ENCODE results near the gene TNNI2.
"Not testable (repeated sequence)": the region's sequence is repeated elsewhere in the genome, so short reads cannot be mapped to it uniquely, and the experiment has no call there.

The TNNI2 gene

GRCh38 chr11:1875093-1875850, 36.5 kb downstream of the TNNI2 start:
- no peak overlapping the region for H3K4me3 ChIP-seq (replicated peaks; ENCODE audit: low read depth, low read length)
- DNase-seq (ENCODE audit: low read depth), result no peak
- TF ChIP-seq CTCF (IDR thresholded peaks at IDR 0.05; ENCODE audit: low read length, missing control alignments), result no peak

DNA sequence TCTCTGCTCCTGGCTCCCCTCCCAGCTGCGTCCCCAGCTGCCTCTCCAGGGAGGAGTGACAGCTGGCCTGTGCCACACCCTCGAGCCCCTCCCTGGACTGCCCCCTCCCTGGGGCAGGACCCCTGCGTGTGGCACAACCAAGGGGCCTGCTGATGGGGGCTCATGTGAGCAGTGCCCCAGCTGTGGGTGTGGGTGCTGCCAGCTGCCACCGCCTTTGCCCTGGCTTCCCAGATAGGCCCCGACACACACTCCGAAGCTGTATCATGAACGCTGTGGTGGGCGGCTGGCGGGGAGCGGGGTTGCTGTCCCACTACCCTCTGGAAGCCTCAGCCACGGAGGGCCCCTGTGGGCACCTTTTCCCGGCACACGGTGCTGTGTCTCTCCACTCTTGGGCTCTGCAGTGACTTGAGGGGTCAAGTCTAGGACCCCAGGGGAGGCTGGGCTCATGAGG, 37.1 kb downstream of the TNNI2 start:
- not testable (repeated sequence) for H3K4me3 ChIP-seq (replicated peaks; ENCODE audit: low read depth, low read length); DNase-seq (ENCODE audit: low read depth)

DNA sequence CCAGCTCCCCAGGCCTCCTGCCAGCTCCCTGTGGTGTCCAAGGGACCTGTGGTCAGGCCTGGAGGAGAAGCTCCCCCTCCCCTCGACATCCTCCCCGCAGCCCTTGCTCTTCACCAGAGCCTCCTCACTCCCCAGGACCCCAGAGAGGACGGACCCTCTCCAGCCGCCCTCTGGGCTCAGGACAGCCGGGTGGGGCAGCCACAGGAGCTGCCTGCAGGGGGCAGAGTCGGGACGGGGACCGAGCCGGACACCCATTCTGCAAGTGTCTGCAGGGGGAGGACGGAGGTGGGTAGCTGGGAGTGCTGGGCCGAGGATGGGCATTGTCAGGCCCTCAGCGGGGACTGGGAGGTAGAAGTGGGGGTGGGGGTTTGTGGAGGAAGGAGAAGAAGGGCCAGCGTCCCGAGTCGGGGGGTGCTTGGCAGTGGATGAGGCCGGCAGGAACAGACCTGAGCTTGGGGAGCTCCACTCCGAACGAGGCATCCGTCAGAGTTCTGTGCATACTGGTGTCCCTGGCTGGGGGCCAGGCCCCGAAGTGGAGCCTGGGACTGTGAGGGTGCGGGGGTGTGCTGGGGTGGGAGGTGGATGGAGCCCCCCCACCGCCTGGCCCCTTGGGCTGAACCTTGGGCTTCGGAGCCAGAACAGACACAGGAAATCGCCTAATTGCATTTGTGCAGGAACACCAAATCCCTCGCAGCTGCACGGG, 37.7 kb downstream of the TNNI2 start:
- H3K4me3 ChIP-seq (replicated peaks; ENCODE audit: low read depth, low read length), result peak overlapping the region; percentile 10
- peak; percentile 77 for TF ChIP-seq CTCF (IDR thresholded peaks at IDR 0.05; ENCODE audit: low read length, missing control alignments)
- peak; percentile 73 for DNase-seq (ENCODE audit: low read depth)

DNA sequence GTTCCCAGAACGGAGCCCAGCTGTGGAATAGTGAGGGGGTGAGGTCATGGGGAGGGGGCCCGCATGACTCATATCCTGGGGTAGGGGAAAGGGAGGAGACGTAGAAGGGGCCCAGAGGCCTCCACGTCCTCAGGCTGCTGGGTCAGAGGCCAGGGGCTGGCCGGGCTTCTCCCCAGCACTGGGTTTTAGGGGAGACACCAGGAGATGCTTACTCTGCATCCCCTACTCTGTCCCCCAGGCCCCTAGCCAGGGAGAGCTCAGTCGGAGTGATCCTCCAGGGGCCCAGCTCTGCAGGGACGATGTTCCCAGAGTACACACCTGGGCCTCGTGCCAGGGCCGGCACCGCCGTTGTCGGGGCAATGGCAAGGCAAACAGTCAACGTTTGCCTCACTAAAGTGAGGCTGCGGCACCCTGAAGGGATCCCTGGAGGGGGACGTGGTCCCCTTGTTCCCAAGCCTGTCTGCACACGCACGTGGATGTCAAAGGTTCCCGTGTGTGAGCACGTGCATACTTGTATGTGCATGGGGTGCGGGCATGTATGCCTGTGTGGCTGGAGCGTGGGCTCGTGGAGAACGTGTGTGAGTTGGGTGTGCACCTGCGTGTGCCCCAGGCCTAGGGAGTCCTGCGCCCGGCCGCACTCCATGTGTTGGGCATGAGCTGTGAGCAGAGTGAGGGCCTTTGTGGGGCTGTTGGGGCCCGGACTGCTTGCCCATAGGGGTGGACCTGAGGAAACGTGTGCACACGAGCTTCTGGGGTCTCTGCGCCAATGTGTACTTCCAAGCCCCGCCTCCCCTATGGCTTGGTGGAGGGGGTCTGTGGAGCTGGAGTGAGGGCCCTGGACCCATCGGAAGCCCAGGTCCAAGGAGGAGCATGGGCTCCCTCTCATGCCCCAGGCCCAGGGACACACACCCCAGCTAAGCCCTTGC, 38.7 kb downstream of the TNNI2 start:
- DNase-seq (ENCODE audit: low read depth), result peak; percentile 75
- TF ChIP-seq CTCF (IDR thresholded peaks at IDR 0.05; ENCODE audit: low read length, missing control alignments), result no peak
- H3K4me3 ChIP-seq (replicated peaks; ENCODE audit: low read depth, low read length), result no peak overlapping the region

DNA sequence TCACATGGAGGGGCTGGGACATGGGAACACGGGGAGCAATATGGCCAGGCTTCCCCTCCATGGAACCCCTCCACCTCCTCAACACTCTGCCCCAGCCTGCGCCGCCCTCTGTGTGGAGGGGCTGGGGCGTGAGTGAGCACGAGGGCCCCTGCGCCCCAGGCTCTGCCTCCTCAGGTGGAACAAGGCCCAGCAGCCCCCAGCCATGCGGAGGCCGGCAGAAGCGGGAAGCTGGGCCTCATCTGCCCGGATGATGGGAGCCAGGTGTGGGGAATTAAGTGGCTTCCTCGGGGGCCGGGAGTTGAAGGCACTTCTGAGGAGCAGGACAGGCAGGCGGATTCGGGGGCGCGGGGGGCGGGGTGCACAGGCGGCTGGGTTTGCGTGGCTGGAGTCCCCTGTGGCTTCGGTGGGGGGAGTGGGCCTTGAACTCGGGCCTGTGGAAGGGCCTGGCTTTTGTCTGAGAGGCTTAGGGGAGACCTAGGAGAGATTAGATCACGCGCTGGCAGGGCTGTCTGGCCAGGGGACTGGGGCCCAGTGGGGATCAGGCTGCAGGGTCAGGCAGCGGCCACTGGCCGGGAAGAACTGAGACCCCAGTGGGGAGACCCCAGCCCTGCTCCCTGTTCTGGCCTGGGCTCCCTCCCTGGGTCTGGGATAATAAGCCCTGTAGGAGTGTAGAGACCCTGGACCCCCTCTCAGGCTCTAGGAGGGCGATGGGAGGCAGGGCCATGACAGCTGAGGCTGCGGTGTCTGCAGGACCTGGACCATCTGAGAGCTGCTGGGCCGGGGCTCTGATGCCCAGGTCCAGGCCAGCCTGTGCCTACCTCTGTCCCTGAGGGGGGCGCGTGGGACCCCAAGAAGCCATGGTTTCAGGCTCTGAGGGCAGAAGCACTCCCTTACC, 39.6 kb downstream of the TNNI2 start:
- TF ChIP-seq CTCF (IDR thresholded peaks at IDR 0.05; ENCODE audit: low read length, missing control alignments), result no peak

GRCh38 chr11:1879342-1879940, 40.7 kb downstream of the TNNI2 start:
- H3K4me3 ChIP-seq (replicated peaks; ENCODE audit: low read depth, low read length), result no peak overlapping the region
- DNase-seq (ENCODE audit: low read depth), result no peak
- TF ChIP-seq CTCF (IDR thresholded peaks at IDR 0.05; ENCODE audit: low read length, missing control alignments), result no peak

More for the DNA sequence above, 39.6 kb downstream of the TNNI2 start:
- H3K4me3 ChIP-seq (replicated peaks; ENCODE audit: low read depth, low read length), result no peak overlapping the region
- DNase-seq (ENCODE audit: low read depth), result no peak

All from fibroblast of pulmonary artery (primary cell).